ENCODE data around the gene BRI3. TPM values are rescaled to one million over a fixed set of nuclear protein-coding genes. Genes with fewer than 3 reads are reported as not detected.

BRI3 gene
- total and polyA plus RNA-seq, 10 of the 15 experiments (the other 5 are each of a cell fraction or from before 2014, with no cell fraction given) = 4.5 to 56.3 (median 21.5) TPM

DNA sequence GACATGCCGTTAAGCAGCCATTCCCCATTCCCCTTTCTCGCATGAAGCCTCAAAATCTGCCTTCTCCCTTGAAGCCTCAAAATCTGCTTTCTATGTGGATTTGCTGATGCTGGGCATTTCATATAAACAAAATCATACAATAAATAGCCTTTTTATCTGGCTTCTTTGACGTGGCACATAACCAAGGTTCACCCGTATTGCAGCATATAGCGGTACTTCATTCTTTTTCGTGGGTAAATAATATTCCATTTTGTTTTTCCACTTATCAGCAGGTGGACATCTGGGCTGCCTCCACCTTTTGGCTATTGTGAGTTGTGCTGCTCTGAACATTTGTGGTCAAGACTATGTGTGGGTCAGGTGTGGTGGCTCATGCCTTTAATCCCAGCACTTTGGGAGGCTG is 57.0 kb downstream of the BRI3 start:
- WGBS (ENCODE audit: insufficient coverage, insufficient replicate concordance, low lambda C conversion rate, missing lambda C conversion rate) = 91% methylated on average over 6 of the region's 6 CpGs
- FAIRE-seq = no peak
- in situ Hi-C loops (cut with MboI) = no loop called here
- TF ChIP-seq NFXL1 (IDR thresholded peaks at IDR 0.05; ENCODE audit: borderline replicate concordance) (no peak), CREM (IDR thresholded peaks at IDR 0.05; ENCODE audit: low read depth) (no peak), CHD2 (IDR thresholded peaks at IDR 0.05; ENCODE audit: borderline replicate concordance, low read depth, low read length) (no peak), RAD51 (IDR thresholded peaks at IDR 0.05) (no peak), TCF3 (IDR thresholded peaks at IDR 0.05; ENCODE audit: borderline replicate concordance, insufficient read depth, low read depth, low read length) (no peak), ZNF274 (IDR thresholded peaks at IDR 0.05; ENCODE audit: insufficient read depth, insufficient read length) (no peak)
- TF ChIP-seq, protein P1, sequence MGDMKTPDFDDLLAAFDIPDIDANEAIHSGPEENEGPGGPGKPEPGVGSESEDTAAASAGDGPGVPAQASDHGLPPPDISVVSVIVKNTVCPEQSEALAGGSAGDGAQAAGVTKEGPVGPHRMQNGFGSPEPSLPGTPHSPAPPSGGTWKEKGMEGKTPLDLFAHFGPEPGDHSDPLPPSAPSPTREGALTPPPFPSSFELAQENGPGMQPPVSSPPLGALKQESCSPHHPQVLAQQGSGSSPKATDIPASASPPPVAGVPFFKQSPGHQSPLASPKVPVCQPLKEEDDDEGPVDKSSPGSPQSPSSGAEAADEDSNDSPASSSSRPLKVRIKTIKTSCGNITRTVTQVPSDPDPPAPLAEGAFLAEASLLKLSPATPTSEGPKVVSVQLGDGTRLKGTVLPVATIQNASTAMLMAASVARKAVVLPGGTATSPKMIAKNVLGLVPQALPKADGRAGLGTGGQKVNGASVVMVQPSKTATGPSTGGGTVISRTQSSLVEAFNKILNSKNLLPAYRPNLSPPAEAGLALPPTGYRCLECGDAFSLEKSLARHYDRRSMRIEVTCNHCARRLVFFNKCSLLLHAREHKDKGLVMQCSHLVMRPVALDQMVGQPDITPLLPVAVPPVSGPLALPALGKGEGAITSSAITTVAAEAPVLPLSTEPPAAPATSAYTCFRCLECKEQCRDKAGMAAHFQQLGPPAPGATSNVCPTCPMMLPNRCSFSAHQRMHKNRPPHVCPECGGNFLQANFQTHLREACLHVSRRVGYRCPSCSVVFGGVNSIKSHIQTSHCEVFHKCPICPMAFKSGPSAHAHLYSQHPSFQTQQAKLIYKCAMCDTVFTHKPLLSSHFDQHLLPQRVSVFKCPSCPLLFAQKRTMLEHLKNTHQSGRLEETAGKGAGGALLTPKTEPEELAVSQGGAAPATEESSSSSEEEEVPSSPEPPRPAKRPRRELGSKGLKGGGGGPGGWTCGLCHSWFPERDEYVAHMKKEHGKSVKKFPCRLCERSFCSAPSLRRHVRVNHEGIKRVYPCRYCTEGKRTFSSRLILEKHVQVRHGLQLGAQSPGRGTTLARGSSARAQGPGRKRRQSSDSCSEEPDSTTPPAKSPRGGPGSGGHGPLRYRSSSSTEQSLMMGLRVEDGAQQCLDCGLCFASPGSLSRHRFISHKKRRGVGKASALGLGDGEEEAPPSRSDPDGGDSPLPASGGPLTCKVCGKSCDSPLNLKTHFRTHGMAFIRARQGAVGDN (IDR thresholded peaks at IDR 0.05) = no peak
- TF ChIP-seq, protein P2, sequence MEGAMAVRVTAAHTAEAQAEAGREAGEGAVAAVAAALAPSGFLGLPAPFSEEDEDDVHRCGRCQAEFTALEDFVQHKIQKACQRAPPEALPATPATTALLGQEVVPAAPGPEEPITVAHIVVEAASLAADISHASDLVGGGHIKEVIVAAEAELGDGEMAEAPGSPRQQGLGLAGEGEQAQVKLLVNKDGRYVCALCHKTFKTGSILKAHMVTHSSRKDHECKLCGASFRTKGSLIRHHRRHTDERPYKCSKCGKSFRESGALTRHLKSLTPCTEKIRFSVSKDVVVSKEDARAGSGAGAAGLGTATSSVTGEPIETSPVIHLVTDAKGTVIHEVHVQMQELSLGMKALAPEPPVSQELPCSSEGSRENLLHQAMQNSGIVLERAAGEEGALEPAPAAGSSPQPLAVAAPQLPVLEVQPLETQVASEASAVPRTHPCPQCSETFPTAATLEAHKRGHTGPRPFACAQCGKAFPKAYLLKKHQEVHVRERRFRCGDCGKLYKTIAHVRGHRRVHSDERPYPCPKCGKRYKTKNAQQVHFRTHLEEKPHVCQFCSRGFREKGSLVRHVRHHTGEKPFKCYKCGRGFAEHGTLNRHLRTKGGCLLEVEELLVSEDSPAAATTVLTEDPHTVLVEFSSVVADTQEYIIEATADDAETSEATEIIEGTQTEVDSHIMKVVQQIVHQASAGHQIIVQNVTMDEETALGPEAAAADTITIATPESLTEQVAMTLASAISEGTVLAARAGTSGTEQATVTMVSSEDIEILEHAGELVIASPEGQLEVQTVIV (IDR thresholded peaks at IDR 0.05; ENCODE audit: borderline replicate concordance, partially characterized antibody) = no peak
- TF ChIP-seq, protein P3, sequence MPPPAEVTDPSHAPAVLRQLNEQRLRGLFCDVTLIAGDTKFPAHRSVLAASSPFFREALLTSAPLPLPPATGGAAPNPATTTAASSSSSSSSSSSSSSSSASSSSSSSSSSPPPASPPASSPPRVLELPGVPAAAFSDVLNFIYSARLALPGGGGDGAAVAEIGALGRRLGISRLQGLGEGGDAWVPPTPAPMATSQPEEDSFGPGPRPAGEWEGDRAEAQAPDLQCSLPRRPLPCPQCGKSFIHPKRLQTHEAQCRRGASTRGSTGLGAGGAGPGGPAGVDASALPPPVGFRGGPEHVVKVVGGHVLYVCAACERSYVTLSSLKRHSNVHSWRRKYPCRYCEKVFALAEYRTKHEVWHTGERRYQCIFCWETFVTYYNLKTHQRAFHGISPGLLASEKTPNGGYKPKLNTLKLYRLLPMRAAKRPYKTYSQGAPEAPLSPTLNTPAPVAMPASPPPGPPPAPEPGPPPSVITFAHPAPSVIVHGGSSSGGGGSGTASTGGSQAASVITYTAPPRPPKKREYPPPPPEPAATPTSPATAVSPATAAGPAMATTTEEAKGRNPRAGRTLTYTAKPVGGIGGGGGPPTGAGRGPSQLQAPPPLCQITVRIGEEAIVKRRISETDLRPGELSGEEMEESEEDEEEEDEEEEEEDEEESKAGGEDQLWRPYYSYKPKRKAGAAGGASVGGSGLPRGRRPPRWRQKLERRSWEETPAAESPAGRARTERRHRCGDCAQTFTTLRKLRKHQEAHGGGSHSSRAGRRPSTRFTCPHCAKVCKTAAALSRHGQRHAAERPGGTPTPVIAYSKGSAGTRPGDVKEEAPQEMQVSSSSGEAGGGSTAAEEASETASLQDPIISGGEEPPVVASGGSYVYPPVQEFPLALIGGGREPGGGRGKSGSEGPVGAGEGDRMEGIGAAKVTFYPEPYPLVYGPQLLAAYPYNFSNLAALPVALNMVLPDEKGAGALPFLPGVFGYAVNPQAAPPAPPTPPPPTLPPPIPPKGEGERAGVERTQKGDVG (CRISPR knock-in tag; IDR thresholded peaks at IDR 0.05) = no peak
- TF ChIP-seq, protein P4, sequence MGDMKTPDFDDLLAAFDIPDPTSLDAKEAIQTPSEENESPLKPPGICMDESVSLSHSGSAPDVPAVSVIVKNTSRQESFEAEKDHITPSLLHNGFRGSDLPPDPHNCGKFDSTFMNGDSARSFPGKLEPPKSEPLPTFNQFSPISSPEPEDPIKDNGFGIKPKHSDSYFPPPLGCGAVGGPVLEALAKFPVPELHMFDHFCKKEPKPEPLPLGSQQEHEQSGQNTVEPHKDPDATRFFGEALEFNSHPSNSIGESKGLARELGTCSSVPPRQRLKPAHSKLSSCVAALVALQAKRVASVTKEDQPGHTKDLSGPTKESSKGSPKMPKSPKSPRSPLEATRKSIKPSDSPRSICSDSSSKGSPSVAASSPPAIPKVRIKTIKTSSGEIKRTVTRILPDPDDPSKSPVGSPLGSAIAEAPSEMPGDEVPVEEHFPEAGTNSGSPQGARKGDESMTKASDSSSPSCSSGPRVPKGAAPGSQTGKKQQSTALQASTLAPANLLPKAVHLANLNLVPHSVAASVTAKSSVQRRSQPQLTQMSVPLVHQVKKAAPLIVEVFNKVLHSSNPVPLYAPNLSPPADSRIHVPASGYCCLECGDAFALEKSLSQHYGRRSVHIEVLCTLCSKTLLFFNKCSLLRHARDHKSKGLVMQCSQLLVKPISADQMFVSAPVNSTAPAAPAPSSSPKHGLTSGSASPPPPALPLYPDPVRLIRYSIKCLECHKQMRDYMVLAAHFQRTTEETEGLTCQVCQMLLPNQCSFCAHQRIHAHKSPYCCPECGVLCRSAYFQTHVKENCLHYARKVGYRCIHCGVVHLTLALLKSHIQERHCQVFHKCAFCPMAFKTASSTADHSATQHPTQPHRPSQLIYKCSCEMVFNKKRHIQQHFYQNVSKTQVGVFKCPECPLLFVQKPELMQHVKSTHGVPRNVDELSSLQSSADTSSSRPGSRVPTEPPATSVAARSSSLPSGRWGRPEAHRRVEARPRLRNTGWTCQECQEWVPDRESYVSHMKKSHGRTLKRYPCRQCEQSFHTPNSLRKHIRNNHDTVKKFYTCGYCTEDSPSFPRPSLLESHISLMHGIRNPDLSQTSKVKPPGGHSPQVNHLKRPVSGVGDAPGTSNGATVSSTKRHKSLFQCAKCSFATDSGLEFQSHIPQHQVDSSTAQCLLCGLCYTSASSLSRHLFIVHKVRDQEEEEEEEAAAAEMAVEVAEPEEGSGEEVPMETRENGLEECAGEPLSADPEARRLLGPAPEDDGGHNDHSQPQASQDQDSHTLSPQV (IDR thresholded peaks at IDR 0.05) = no peak

More for the DNA sequence above, 57.0 kb downstream of the BRI3 start:
- ATAC-seq (no peak), DNase-seq (ENCODE audit: low read depth, low spot score) (no peak)
- H3K4me1 ChIP-seq (ENCODE audit: control insufficient read depth, insufficient read depth, low read length) = no peaks in the 10 kb centered on the region
- H4K20me1 ChIP-seq (ENCODE audit: control insufficient read depth, insufficient read depth) = no peaks in the 10 kb centered on the region
- no peaks in the 10 kb centered on the region for H3K27me3 ChIP-seq (replicated peaks in 1 of 2; ENCODE audit: control insufficient read depth in 2 of 2, insufficient read depth in 2 of 2, low read length in 1 of 2)
- no peak overlapping the region for H2AFZ ChIP-seq (ENCODE audit: control insufficient read depth, low read depth, low read length)
- CTCF ChIA-PET = no interaction called here
- H3K27ac ChIP-seq (ENCODE audit: control insufficient read depth, insufficient read depth) = no peak overlapping the region
- RAD21 ChIA-PET (ENCODE audit: unreplicated experiment) = no interaction called here
- H3K79me2 ChIP-seq (ENCODE audit: control insufficient read depth, insufficient read depth, low read length) = no peaks in the 10 kb centered on the region; the same call in 1 of the 2 replicates
- SMC1A ChIA-PET (ENCODE audit: uncharacterized antibody, unreplicated experiment) = no interaction called here
- peaks cover 2% of the 10 kb centered on the region; the same call in 2 of the 3 replicates for H3K9me3 ChIP-seq (replicated peaks; ENCODE audit: control insufficient read depth, insufficient read depth, low read length)
- peaks cover 0 to 3% of the 10 kb centered on the region in 2 experiments; a peak in 1 of 4 replicates for H3K36me3 ChIP-seq (ENCODE audit: control insufficient read depth in 2 of 2, insufficient read depth in 2 of 2, low read length in 1 of 2)
- no peak overlapping the region for H3K4me2 ChIP-seq (ENCODE audit: control insufficient read depth, insufficient read depth)
- intact Hi-C loops (cut with micrococcal nuclease; ENCODE audit: unreplicated experiment) = no loop called here
- no TSS peak for BruUV-seq (replicated peaks)
- H3K9ac ChIP-seq (ENCODE audit: control insufficient read depth, insufficient read depth, low read length) = no peak overlapping the region
- H3K4me3 ChIP-seq = no peak overlapping the region
- POLR2A ChIA-PET = interaction anchor here (0.7 kb wide), 1 partner anchor 24 kb away, joined by 6 read pairs; no protein-coding TSS in a partner anchor

Data from GM12878 (cell line).